ENCODE measurements around the gene WDR7.

DNA sequence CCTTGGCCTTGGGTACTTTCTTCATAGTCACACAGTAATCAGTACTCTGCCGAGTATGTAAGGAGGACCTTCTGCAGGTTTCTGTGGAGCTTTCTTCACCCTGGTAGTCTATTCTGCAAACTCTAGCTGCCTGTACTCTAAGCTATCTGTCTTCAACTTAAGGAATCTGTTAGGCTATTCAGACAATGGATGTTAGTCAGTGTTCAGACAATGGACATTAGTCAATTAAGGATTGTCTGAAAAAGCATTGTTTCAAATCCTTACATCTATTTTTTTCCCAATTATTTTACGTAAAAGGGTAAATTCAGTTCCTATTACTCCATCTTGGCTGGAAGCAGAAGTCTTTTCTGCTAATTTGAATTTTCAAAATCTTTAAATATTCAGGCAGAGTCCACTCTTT is 75.7 kb downstream of the WDR7 start:
- TF ChIP-seq, protein P1, sequence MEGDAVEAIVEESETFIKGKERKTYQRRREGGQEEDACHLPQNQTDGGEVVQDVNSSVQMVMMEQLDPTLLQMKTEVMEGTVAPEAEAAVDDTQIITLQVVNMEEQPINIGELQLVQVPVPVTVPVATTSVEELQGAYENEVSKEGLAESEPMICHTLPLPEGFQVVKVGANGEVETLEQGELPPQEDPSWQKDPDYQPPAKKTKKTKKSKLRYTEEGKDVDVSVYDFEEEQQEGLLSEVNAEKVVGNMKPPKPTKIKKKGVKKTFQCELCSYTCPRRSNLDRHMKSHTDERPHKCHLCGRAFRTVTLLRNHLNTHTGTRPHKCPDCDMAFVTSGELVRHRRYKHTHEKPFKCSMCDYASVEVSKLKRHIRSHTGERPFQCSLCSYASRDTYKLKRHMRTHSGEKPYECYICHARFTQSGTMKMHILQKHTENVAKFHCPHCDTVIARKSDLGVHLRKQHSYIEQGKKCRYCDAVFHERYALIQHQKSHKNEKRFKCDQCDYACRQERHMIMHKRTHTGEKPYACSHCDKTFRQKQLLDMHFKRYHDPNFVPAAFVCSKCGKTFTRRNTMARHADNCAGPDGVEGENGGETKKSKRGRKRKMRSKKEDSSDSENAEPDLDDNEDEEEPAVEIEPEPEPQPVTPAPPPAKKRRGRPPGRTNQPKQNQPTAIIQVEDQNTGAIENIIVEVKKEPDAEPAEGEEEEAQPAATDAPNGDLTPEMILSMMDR (IDR thresholded peaks at IDR 0.05), result no peak
- TF ChIP-seq POLR2A (IDR thresholded peaks at IDR 0.05) (no peak), EP300 (IDR thresholded peaks at IDR 0.05) (no peak)
